D721Med (cell line): ENCODE results near the gene ANKRD28.

Source experiments
- DNase-seq: peaks from one replicate; pipeline ENCODE4 v3.0.0; 2011; ENCODE audit warnings: low spot score; ENCODE audit not compliant: insufficient read length
- FAIRE-seq: peaks from 2 replicates; lab custom pipeline; 2011; peaks lifted over from hg19 to GRCh38; lab: Jason Lieb, UNC
- TF ChIP-seq, protein P1 (sequence below): IDR thresholded peaks from 2 replicates; pipeline ENCODE4 v1.5.1; 2012; ENCODE audit warnings: mild to moderate bottlenecking, control low read depth; ENCODE audit not compliant: insufficient read depth; ENCODE audit errors: missing control alignments

Gene ANKRD28

DNA sequence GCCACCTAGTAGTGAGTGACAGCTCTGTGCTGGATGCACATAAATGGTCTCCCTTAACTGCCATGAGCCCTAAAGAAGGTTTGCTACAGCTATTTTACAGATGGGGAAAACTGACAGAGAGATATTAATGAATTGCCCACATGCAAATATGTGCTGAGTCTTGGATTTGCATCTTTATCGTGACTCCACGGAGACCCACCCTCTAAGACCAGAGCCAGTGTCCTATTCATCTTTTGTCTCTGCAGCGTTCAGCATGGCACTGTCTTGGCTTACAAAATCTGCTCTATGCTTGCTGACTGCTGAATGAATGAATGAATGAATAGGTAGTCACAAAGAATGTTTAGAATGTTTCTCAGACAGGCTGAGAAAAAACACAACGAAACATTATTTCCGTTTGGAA, 147.9 kb downstream of the ANKRD28 start:
- FAIRE-seq (no peak), DNase-seq (no peak)
- TF ChIP-seq, protein P1, sequence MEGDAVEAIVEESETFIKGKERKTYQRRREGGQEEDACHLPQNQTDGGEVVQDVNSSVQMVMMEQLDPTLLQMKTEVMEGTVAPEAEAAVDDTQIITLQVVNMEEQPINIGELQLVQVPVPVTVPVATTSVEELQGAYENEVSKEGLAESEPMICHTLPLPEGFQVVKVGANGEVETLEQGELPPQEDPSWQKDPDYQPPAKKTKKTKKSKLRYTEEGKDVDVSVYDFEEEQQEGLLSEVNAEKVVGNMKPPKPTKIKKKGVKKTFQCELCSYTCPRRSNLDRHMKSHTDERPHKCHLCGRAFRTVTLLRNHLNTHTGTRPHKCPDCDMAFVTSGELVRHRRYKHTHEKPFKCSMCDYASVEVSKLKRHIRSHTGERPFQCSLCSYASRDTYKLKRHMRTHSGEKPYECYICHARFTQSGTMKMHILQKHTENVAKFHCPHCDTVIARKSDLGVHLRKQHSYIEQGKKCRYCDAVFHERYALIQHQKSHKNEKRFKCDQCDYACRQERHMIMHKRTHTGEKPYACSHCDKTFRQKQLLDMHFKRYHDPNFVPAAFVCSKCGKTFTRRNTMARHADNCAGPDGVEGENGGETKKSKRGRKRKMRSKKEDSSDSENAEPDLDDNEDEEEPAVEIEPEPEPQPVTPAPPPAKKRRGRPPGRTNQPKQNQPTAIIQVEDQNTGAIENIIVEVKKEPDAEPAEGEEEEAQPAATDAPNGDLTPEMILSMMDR, result no peak

DNA sequence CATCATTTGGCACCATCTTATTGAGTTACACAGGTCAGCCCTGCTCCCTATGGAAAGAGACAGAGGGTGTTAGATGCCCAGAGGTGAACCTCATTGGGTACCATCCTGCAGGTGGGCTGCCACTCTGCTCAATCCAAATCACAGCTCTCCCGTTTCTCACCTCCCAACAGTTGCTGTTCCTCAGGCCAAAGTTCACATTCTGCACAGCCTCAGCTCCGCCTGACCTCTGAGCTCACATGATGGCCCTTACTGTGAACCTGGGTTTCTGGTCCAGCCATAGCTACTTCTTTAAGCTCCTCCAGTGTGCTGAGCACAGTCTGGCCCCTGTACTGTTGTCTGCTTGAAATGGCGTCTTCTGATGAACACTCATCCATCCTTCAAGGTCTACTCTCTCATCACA, 148.4 kb downstream of the ANKRD28 start:
- FAIRE-seq, result no peak
- TF ChIP-seq, protein P1, result no peak

DNA sequence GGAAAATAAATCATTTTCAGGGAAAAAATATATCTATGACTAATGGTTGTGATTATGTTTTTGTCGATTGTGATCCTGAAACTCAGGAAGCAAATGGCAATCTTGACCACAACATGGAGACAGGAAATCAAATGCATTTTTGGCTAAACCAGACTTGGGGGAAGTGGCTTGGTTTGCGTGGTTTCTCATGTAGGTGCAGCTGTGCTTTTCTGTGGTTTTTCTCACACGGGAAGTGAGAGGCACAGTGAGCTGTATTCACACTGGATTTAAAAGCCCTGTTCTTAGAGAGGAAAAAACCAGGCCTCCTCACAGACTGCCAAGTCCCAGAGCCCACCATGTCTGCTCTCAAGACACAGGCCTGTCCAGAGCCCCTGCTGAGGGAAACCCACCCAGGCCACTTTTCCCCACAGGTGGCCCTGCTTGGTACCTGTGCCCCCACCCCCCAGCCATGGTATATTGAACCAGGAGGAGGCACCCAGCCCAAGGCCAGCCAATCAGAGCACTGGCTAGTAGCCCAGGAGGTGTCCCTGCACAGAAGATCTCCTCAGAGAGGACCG, 150.1 kb downstream of the ANKRD28 start:
- TF ChIP-seq, protein P1, result no peak
- DNase-seq, result no peak
- FAIRE-seq, result no peak

More for the DNA sequence above, 148.4 kb downstream of the ANKRD28 start:
- DNase-seq, result no peak

DNA sequence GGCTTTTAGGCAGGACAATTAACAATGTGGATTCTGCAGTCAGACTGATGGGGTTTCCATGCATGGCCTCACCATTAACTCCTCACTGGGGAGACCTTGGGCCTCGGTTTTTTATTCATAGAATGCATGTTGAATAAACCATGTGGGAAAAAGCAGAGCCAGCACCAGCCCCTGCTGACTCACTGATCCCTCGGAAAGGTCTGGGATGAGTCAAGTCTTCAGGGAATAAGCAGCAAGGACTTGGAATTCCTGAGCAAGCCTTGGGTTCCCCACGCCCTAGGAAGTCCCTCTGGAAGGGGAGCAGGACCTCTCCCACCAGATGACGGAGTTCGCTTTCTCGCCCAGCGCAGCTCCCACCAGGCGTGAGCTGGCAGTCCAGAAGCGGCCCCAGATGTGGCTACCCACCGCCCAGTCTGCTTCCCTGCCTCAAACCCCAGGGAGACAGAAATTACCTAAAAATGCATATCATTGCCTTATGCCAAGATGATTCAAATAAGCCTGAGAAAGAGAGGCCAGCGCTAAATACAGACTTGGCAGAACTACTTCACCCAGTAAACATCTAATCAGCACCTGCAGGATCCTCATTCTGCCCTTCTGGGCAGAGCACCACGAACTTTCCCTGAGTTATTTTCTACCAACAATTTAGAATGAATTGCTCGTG, 150.8 kb downstream of the ANKRD28 start:
- FAIRE-seq, result no peak
- no peak for DNase-seq
- TF ChIP-seq, protein P1, result no peak

DNA sequence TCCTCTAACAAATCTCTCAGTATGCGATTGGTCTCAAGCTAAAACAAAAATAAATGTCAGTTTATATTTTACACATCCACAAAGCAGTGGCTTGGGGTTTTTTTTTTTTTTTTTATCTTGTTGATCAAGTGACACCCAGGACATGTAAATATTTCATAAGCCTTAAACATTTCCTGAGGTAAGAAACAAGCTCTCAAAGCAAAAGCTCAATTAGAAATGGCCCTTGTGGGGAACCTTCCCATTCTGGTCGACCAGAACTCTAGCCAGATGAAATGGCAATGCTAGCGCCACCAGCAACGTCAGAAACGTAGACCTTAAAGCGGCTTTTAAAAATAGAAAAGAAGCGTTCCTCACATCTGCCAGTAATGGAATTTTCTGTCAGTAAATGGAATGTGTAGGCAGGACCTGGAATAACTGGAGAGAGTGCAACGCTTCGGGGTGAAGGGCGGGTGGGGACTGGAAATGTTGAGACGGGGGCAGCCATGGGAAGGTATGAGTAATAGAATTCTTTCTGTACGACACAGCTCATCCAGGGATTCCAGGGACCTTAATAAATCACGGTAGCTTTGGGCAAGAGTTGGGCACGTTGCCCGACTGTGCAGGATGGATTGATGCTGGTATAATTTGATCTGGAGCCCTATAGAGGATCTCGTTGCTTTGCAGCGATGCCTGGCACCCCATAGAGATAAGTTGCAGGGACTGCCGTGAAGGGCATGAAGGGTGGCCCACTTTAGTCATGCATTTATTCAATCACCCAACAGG, 151.9 kb downstream of the ANKRD28 start:
- DNase-seq, result no peak
- FAIRE-seq, result no peak
- TF ChIP-seq, protein P1, result no peak

DNA sequence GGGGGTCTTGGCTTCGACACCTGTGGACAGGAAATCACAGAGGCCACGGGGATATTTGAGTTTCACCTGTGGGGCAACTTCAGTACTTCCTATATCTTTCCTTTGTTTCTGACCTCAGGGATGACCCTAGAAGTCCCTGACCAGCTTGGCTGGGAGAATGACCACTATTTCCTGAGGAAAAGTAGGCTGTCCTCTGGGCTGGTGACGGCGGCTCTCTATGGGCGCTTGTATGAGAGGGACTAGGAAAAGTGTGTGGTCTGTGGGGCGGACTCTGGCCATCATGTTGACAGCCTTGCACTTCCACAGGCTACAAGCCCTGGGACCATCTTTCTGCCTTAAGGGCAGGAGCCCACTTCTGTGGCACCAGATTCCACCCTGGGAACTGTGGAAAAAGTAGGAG, 152.5 kb downstream of the ANKRD28 start:
- TF ChIP-seq, protein P1, result no peak
- FAIRE-seq (no peak), DNase-seq (no peak)
